Activated CD4-positive, alpha-beta T cell treated with anti-CD3 and anti-CD28 coated beads, Interleukin-2, amount 10 ng/mL, durations not matched to agents 24 days and 14 days (primary cell): ENCODE measurements around the gene MRPL9. TPM values are rescaled to one million over a fixed set of nuclear protein-coding genes. Genes with fewer than 3 reads are reported as not detected.
A peak's percentile ranks its signal among the peaks of the same experiment; 100 is the strongest.

Experiments
- DNase-seq: peaks from one replicate; pipeline ENCODE4 v3.0.0; 2022
- H3K27ac Mint-ChIP-seq: one replicate; pipeline ENCODE4 v1.8.0; 2022; ENCODE audit warnings: mild to moderate bottlenecking, mixed read lengths
- H3K27me3 Mint-ChIP-seq: one replicate; pipeline ENCODE4 v1.8.0; 2022; ENCODE audit warnings: mixed read lengths
- H3K36me3 Mint-ChIP-seq: one replicate; pipeline ENCODE4 v1.8.0; 2022; ENCODE audit warnings: low read depth, mild to moderate bottlenecking, mixed read lengths
- H3K4me1 Mint-ChIP-seq: one replicate; pipeline ENCODE4 v1.8.0; 2021; ENCODE audit warnings: mixed read lengths
- H3K4me3 Mint-ChIP-seq: one replicate; pipeline ENCODE4 v1.8.0; 2022; ENCODE audit warnings: mild to moderate bottlenecking, moderate library complexity, mixed read lengths
- H3K9me3 Mint-ChIP-seq: one replicate; pipeline ENCODE4 v1.8.0; 2021; ENCODE audit warnings: mixed read lengths
- intact Hi-C: fragments of 100-400 bp; cut with micrococcal nuclease; formaldehyde crosslinking; loops from one replicate; pipeline ENCODE4 v1.15.1; 2023
- total RNA-seq: library from RNA; stranded (reverse); gene quantifications from 2 replicates; pipeline ENCODE4 v1.2.3, GENCODE V29; 2022

The MRPL9 gene
- total RNA-seq, 1 donor from 2014 or later = 136 TPM

GRCh38 chr1:151718011-151718431 is 45.3 kb downstream of the MRPL9 start:
- peaks cover 23% of the 10 kb centered on the region for H3K4me1 Mint-ChIP-seq
- H3K4me3 Mint-ChIP-seq = no peak overlapping the region
- intact Hi-C loops = no loop called here
- H3K9me3 Mint-ChIP-seq = no peaks in the 10 kb centered on the region
- no peak overlapping the region for H3K27ac Mint-ChIP-seq
- no peak for DNase-seq
- H3K36me3 Mint-ChIP-seq = no peaks in the 10 kb centered on the region
- H3K27me3 Mint-ChIP-seq = peaks cover 79% of the 10 kb centered on the region

GRCh38 chr1:151716771-151717631 is 46.3 kb downstream of the MRPL9 start, which contains the start of gene CELF3:
Gene CELF3, minus strand, starts transcription at chr1:151716803. Its CDS starts 783 bp downstream, at chr1:151716020.
- intact Hi-C loops = no loop called here
- H3K36me3 Mint-ChIP-seq = no peaks in the 10 kb centered on the region
- H3K27me3 Mint-ChIP-seq = peaks cover 73% of the 10 kb centered on the region
- peak within 1 kb of the TSS; percentile 26 for H3K4me3 Mint-ChIP-seq
- H3K27ac Mint-ChIP-seq = no peak within 1 kb of the TSS
- peak; percentile 68 for DNase-seq
- H3K9me3 Mint-ChIP-seq = no peaks in the 10 kb centered on the region
- peaks cover 23% of the 10 kb centered on the region for H3K4me1 Mint-ChIP-seq

GRCh38 chr1:151716405-151716762 is 46.9 kb downstream of the MRPL9 start:
- no peaks in the 10 kb centered on the region for H3K9me3 Mint-ChIP-seq
- H3K4me3 Mint-ChIP-seq = no peak overlapping the region
- H3K36me3 Mint-ChIP-seq = no peaks in the 10 kb centered on the region
- intact Hi-C loops = no loop called here
- H3K27ac Mint-ChIP-seq = no peak overlapping the region
- DNase-seq = no peak
- peaks cover 67% of the 10 kb centered on the region for H3K27me3 Mint-ChIP-seq
- H3K4me1 Mint-ChIP-seq = peaks cover 20% of the 10 kb centered on the region

GRCh38 chr1:151715726-151716404 is 47.4 kb downstream of the MRPL9 start:
- Mint-ChIP-seq H3K27me3 (peaks cover 64% of the 10 kb centered on the region), H3K4me1 (peaks cover 18% of the 10 kb centered on the region), H3K27ac (no peak overlapping the region), H3K9me3 (no peaks in the 10 kb centered on the region), H3K4me3 (no peak overlapping the region), H3K36me3 (no peaks in the 10 kb centered on the region)
- intact Hi-C loops = no loop called here
- no peak for DNase-seq

- peaks cover 10% of the 10 kb centered on the region for H3K4me1 Mint-ChIP-seq
- H3K36me3 Mint-ChIP-seq = no peaks in the 10 kb centered on the region
- intact Hi-C loops = no loop called here
- no peak overlapping the region for H3K4me3 Mint-ChIP-seq
- no peak for DNase-seq
- H3K9me3 Mint-ChIP-seq = no peaks in the 10 kb centered on the region
- H3K27me3 Mint-ChIP-seq = peaks cover 57% of the 10 kb centered on the region
- H3K27ac Mint-ChIP-seq = no peak overlapping the region
Observed at GRCh38 chr1:151714820-151715725, 48.2 kb downstream of the MRPL9 start.

- Mint-ChIP-seq H3K36me3 (no peaks in the 10 kb centered on the region), H3K9me3 (no peaks in the 10 kb centered on the region)
Observed at GRCh38 chr1:151713874-151714273, 49.4 kb downstream of the MRPL9 start.

GRCh38 chr1:151713044-151713443 is 50.3 kb downstream of the MRPL9 start:
- H3K27ac Mint-ChIP-seq = no peak overlapping the region
- no peak overlapping the region for H3K4me3 Mint-ChIP-seq
- intact Hi-C loops = no loop called here
- no peaks in the 10 kb centered on the region for H3K9me3 Mint-ChIP-seq
- peaks cover 39% of the 10 kb centered on the region for H3K27me3 Mint-ChIP-seq
- H3K4me1 Mint-ChIP-seq = peaks cover 9% of the 10 kb centered on the region
- DNase-seq = no peak
- no peaks in the 10 kb centered on the region for H3K36me3 Mint-ChIP-seq

More at GRCh38 chr1:151713874-151714273, 49.4 kb downstream of the MRPL9 start:
- peaks cover 9% of the 10 kb centered on the region for H3K4me1 Mint-ChIP-seq
- no peak overlapping the region for H3K27ac Mint-ChIP-seq
- H3K4me3 Mint-ChIP-seq = no peak overlapping the region
- intact Hi-C loops = no loop called here
- DNase-seq = no peak
- peaks cover 47% of the 10 kb centered on the region for H3K27me3 Mint-ChIP-seq

GRCh38 chr1:151711951-151712350 is 51.3 kb downstream of the MRPL9 start:
- no peak overlapping the region for H3K27ac Mint-ChIP-seq
- peaks cover 28% of the 10 kb centered on the region for H3K27me3 Mint-ChIP-seq
- H3K4me1 Mint-ChIP-seq = peaks cover 5% of the 10 kb centered on the region
- intact Hi-C loops = no loop called here
- DNase-seq = no peak
- H3K9me3 Mint-ChIP-seq = no peaks in the 10 kb centered on the region
- no peaks in the 10 kb centered on the region for H3K36me3 Mint-ChIP-seq
- no peak overlapping the region for H3K4me3 Mint-ChIP-seq

GRCh38 chr1:151711044-151711800 is 52.1 kb downstream of the MRPL9 start:
- intact Hi-C loops = no loop called here
- H3K36me3 Mint-ChIP-seq = no peaks in the 10 kb centered on the region
- no peak overlapping the region for H3K27ac Mint-ChIP-seq
- H3K4me1 Mint-ChIP-seq = peaks cover 5% of the 10 kb centered on the region
- H3K9me3 Mint-ChIP-seq = no peaks in the 10 kb centered on the region
- no peak overlapping the region for H3K4me3 Mint-ChIP-seq
- DNase-seq = no peak
- H3K27me3 Mint-ChIP-seq = peaks cover 24% of the 10 kb centered on the region

- peak; percentile 71 for DNase-seq
- Mint-ChIP-seq H3K36me3 (no peaks in the 10 kb centered on the region), H3K9me3 (no peaks in the 10 kb centered on the region), H3K4me1 (peaks cover 4% of the 10 kb centered on the region), H3K4me3 (no peak overlapping the region), H3K27ac (no peak overlapping the region), H3K27me3 (peaks cover 15% of the 10 kb centered on the region)
- intact Hi-C loops = no loop called here
Observed at GRCh38 chr1:151710187-151710840, 53.0 kb downstream of the MRPL9 start.
